ENCODE results near the gene PARVB. TPM values are rescaled to one million over a fixed set of nuclear protein-coding genes. Genes with fewer than 3 reads are reported as not detected.

The PARVB gene
- total RNA-seq, 1 experiment from 2014 or later = 85.3 TPM

DNA sequence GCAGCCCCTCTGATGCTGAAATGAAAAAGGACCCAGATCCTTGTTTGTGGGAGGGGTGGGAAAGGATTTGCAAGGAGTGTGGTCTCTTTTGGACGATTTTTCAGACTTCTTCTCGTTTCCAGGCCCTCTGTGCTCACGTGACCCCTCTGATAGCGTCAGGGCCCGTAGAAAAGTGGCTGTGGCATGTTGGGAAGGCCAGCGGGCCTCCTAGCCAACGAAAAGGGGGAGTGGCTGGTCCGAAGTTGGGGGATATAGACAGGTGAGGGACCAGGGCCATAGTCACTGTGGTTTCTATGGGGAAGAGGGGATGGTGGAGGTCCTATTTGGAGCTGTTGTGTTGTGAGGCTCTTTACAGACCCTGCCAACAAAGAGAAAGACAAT lies 6.6 kb downstream of the PARVB start:
- no peaks in the 10 kb centered on the region for H3K4me1 ChIP-seq (ENCODE audit: insufficient read depth, low read length)
- no peak for ATAC-seq
- BruUV-seq (replicated peaks) = no TSS peak
- H3K4me2 ChIP-seq (ENCODE audit: low read length) = no peak overlapping the region
- H2AFZ ChIP-seq (ENCODE audit: low read length) = no peak overlapping the region
- H3K4me3 ChIP-seq (ENCODE audit: low read length) = no peak overlapping the region
- H3K9me3 ChIP-seq (ENCODE audit: low read length) = no peaks in the 10 kb centered on the region
- CTCF ChIA-PET = no interaction called here
- H3K9ac ChIP-seq (ENCODE audit: low read length) = no peak overlapping the region
- H3K36me3 ChIP-seq (ENCODE audit: low read depth, low read length) = no peaks in the 10 kb centered on the region
- TF ChIP-seq EZH2 (IDR thresholded peaks at IDR 0.05; ENCODE audit: low read length, unreplicated experiment) (no peak), EZH2phosphoT487 (IDR thresholded peaks at IDR 0.05; ENCODE audit: borderline replicate concordance, low read length) (no peak)
- TF ChIP-seq, protein P1, sequence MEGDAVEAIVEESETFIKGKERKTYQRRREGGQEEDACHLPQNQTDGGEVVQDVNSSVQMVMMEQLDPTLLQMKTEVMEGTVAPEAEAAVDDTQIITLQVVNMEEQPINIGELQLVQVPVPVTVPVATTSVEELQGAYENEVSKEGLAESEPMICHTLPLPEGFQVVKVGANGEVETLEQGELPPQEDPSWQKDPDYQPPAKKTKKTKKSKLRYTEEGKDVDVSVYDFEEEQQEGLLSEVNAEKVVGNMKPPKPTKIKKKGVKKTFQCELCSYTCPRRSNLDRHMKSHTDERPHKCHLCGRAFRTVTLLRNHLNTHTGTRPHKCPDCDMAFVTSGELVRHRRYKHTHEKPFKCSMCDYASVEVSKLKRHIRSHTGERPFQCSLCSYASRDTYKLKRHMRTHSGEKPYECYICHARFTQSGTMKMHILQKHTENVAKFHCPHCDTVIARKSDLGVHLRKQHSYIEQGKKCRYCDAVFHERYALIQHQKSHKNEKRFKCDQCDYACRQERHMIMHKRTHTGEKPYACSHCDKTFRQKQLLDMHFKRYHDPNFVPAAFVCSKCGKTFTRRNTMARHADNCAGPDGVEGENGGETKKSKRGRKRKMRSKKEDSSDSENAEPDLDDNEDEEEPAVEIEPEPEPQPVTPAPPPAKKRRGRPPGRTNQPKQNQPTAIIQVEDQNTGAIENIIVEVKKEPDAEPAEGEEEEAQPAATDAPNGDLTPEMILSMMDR (conservative IDR thresholded peaks at IDR 0.05; ENCODE audit: low read depth, low read length) = no peak
- DNase-seq = no peak
- POLR2A ChIA-PET (ENCODE audit: unreplicated experiment) = no interaction called here
- H3K9me2 ChIP-seq (replicated peaks; ENCODE audit: low read length) = no peaks in the 10 kb centered on the region
- no peaks in the 10 kb centered on the region for H3F3A ChIP-seq (ENCODE audit: low read length, unreplicated experiment)
- H3K27me3 ChIP-seq (ENCODE audit: low read length) = no peaks in the 10 kb centered on the region
- no peaks in the 10 kb centered on the region for H4K20me1 ChIP-seq (ENCODE audit: low read length)
- intact Hi-C loops (cut with micrococcal nuclease) = no loop called here
- no peak overlapping the region for H3K27ac ChIP-seq (ENCODE audit: low read length)
- peaks cover 26% of the 10 kb centered on the region for H3K79me2 ChIP-seq (ENCODE audit: low read length)

DNA sequence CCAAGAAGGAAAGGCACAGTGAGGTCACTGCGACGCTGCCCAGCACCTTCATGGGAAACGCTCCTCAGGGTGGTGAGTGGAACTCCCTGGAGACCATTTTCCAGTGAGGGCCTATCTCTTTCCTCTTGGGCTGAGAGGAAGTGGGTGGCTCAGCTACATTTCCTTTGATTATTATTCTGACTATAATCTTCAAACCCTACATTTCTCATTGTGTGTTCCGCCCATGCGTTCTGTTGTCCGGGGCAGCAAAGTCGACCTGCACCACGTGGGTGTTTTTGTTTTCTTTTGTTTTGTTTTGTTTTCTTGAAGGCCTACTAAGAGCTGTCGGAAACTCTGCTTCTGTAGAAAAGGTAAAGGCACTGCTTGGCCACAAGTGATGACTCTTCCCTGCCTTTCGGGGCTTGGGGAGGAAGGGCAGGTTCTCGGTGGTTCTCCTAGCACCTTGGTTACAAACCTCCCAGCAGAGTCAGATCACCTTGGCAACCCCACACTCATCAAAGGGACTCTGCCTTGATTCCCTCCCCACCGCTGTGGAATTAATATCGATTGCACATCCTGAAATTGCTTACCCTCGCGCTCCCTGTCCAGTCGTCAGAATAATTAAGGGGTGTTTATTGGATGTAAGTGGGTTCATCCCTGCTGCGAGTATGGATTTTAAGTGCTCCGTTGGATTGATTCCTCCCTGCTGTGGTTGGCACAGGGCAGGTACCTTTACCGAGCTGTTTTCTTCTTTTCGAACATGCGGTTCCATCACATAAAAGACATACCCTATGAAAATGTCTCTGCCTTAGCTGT lies 7.3 kb downstream of the PARVB start:
- Histone ChIP-seq H3K4me3 (ENCODE audit: low read length) (no peak overlapping the region), H3K9me2 (replicated peaks; ENCODE audit: low read length) (no peaks in the 10 kb centered on the region), H3K27ac (ENCODE audit: low read length) (no peak overlapping the region), H3K4me1 (ENCODE audit: insufficient read depth, low read length) (no peaks in the 10 kb centered on the region), H3K27me3 (ENCODE audit: low read length) (no peaks in the 10 kb centered on the region), H4K20me1 (ENCODE audit: low read length) (no peaks in the 10 kb centered on the region), H3K36me3 (ENCODE audit: low read depth, low read length) (no peaks in the 10 kb centered on the region), H3K9me3 (ENCODE audit: low read length) (no peaks in the 10 kb centered on the region), H3K4me2 (ENCODE audit: low read length) (no peak overlapping the region), H2AFZ (ENCODE audit: low read length) (no peak overlapping the region), H3K79me2 (ENCODE audit: low read length) (peaks cover 19% of the 10 kb centered on the region; the same call in 1 of the 2 replicates), H3F3A (ENCODE audit: low read length, unreplicated experiment) (no peaks in the 10 kb centered on the region), H3K9ac (ENCODE audit: low read length) (no peak overlapping the region)
- no peak for TF ChIP-seq EZH2phosphoT487 (IDR thresholded peaks at IDR 0.05; ENCODE audit: borderline replicate concordance, low read length)
- TF ChIP-seq, protein P1 (conservative IDR thresholded peaks at IDR 0.05; ENCODE audit: low read depth, low read length) = no peak
- no peak for TF ChIP-seq EZH2 (IDR thresholded peaks at IDR 0.05; ENCODE audit: low read length, unreplicated experiment)
- ATAC-seq (no peak), DNase-seq (no peak)
- ChIA-PET POLR2A (ENCODE audit: unreplicated experiment) (no interaction called here), CTCF (no interaction called here)
- intact Hi-C loops (cut with micrococcal nuclease) = no loop called here
- no TSS peak for BruUV-seq (replicated peaks)

DNA sequence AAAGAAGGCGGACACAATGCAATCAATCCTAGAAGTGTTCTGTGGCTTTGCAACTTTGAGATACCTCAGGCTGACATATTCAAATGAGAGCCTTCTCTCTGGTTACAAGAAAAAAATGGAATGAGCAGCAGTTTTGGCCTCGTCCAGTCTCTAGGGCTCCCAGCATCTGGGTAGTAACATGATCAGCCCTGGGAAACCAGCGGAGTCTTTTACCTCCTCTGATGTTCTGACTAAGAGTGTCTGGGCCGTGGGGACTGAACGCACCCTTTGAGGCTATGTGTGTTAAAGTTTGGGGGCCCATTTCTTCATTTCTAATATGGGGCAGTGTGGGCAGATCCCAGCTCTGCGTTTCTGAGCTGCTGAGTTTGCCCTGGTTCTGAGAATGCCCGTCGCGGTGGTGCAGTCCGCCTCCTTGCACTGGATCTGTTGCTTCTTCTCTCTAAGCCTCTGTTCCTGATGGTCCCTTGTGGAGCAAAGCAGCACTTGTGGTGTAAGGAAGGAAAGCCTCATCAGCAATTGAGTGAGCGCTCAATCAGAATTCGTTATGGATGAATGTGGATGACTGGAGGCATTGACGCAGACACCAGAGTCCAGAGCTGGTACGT lies 8.1 kb downstream of the PARVB start:
- Histone ChIP-seq H3K4me1 (ENCODE audit: insufficient read depth, low read length) (no peaks in the 10 kb centered on the region), H3K36me3 (ENCODE audit: low read depth, low read length) (no peaks in the 10 kb centered on the region), H3K9ac (ENCODE audit: low read length) (no peak overlapping the region), H3K27ac (ENCODE audit: low read length) (no peak overlapping the region), H3K4me2 (ENCODE audit: low read length) (no peak overlapping the region), H3K79me2 (ENCODE audit: low read length) (peaks cover 13% of the 10 kb centered on the region; the same call in 1 of the 2 replicates), H3K9me2 (replicated peaks; ENCODE audit: low read length) (no peaks in the 10 kb centered on the region), H3K9me3 (ENCODE audit: low read length) (no peaks in the 10 kb centered on the region), H2AFZ (ENCODE audit: low read length) (no peak overlapping the region), H4K20me1 (ENCODE audit: low read length) (no peaks in the 10 kb centered on the region), H3K4me3 (ENCODE audit: low read length) (no peak overlapping the region), H3F3A (ENCODE audit: low read length, unreplicated experiment) (no peaks in the 10 kb centered on the region), H3K27me3 (ENCODE audit: low read length) (no peaks in the 10 kb centered on the region)
- intact Hi-C loops (cut with micrococcal nuclease) = no loop called here
- DNase-seq = no peak
- TF ChIP-seq, protein P1 (conservative IDR thresholded peaks at IDR 0.05; ENCODE audit: low read depth, low read length) = no peak
- TF ChIP-seq EZH2phosphoT487 (IDR thresholded peaks at IDR 0.05; ENCODE audit: borderline replicate concordance, low read length) = no peak
- TF ChIP-seq EZH2 (IDR thresholded peaks at IDR 0.05; ENCODE audit: low read length, unreplicated experiment) = no peak
- CTCF ChIA-PET = no interaction called here
- POLR2A ChIA-PET (ENCODE audit: unreplicated experiment) = no interaction called here
- no peak for ATAC-seq
- BruUV-seq (replicated peaks) = no TSS peak

Measured in PC-3 (cell line).